ENCODE results near the gene PPP1R17. TPM values are rescaled to one million over a fixed set of nuclear protein-coding genes. Genes with fewer than 3 reads are reported as not detected.

Gene PPP1R17
- total RNA-seq, 1 experiment from 2014 or later: not detected

GRCh38 chr7:31699050-31699449 lies 12.0 kb downstream of the PPP1R17 start:
- H3K79me2 ChIP-seq (ENCODE audit: insufficient read depth, low read length): no peaks in the 10 kb centered on the region
- H2AFZ ChIP-seq (ENCODE audit: low read depth, low read length, poor library complexity, severe bottlenecking): no peak overlapping the region
- no peaks in the 10 kb centered on the region for H3K36me3 ChIP-seq (ENCODE audit: control insufficient read depth in 1 of 2, insufficient read depth in 2 of 2, low read length in 2 of 2)
- H3K4me3 ChIP-seq (replicated peaks in 1 of 2; ENCODE audit: low read depth in 1 of 2, low read length in 2 of 2): no peak overlapping the region
- H3K9me2 ChIP-seq (ENCODE audit: insufficient read depth): no peaks in the 10 kb centered on the region
- ChIA-PET CTCF (no interaction called here), RAD21 (ENCODE audit: low non-redundant PET in 1 of 2, low total read pairs in 2 of 2, uncharacterized antibody in 2 of 2, unreplicated experiment in 2 of 2) (no interaction called here), POLR2A (no interaction called here)
- H3K27me3 ChIP-seq (ENCODE audit: insufficient read depth, low read length): peaks cover 37% of the 10 kb centered on the region; the same call in 1 of the 2 replicates
- no peak overlapping the region for H3K27ac ChIP-seq (ENCODE audit: low read depth, low read length)
- BruUV-seq (replicated peaks): no TSS peak
- no peaks in the 10 kb centered on the region for H3K4me1 ChIP-seq (ENCODE audit: control insufficient read depth in 1 of 2, insufficient read depth in 2 of 2, low read length in 2 of 2)
- H3K9ac ChIP-seq (ENCODE audit: low read length): no peak overlapping the region
- DNase-seq (ENCODE audit: low read depth, low spot score) (no peak), ATAC-seq (no peak)
- H4K20me1 ChIP-seq (ENCODE audit: insufficient read depth): no peaks in the 10 kb centered on the region
- intact Hi-C loops (cut with micrococcal nuclease): no loop called here
- TF ChIP-seq REST (IDR thresholded peaks at IDR 0.05; ENCODE audit: low read depth): no peak
- TF ChIP-seq CTCF (IDR thresholded peaks at IDR 0.05 in 2 of 3, conservative IDR thresholded peaks at IDR 0.05 in 1 of 3; ENCODE audit: borderline replicate concordance in 1 of 3, insufficient read depth in 1 of 3, low read depth in 2 of 3, low read length in 2 of 3): no peak
- no peak for TF ChIP-seq POLR2AphosphoS5 (IDR thresholded peaks at IDR 0.05; ENCODE audit: low read depth, low read length)
- TF ChIP-seq ATF3 (IDR thresholded peaks at IDR 0.05): no peak
- no peak for TF ChIP-seq CEBPB (IDR thresholded peaks at IDR 0.05; ENCODE audit: low read depth)
- no peak for TF ChIP-seq POLR2A (IDR thresholded peaks at IDR 0.05; ENCODE audit: borderline replicate concordance, extremely low read depth, insufficient read depth, insufficient read length)
- TF ChIP-seq SP1 (IDR thresholded peaks at IDR 0.05; ENCODE audit: low read depth): no peak
- TF ChIP-seq ELF1 (IDR thresholded peaks at IDR 0.05; ENCODE audit: borderline replicate concordance, low read depth): no peak
- no peak for TF ChIP-seq EGR1 (IDR thresholded peaks at IDR 0.05; ENCODE audit: low read depth)
- TF ChIP-seq TCF7L2 (IDR thresholded peaks at IDR 0.05; ENCODE audit: borderline replicate concordance, extremely low read depth, insufficient read depth, insufficient read length): no peak
- TF ChIP-seq FOSL1 (IDR thresholded peaks at IDR 0.05; ENCODE audit: low read depth): no peak
- no peak for TF ChIP-seq EZH2phosphoT487 (IDR thresholded peaks at IDR 0.05; ENCODE audit: borderline replicate concordance)
- no peak for TF ChIP-seq SRF (IDR thresholded peaks at IDR 0.05; ENCODE audit: low read depth)
- no peak for TF ChIP-seq CBX3 (IDR thresholded peaks at IDR 0.05; ENCODE audit: low read depth)
- TF ChIP-seq RAD21 (IDR thresholded peaks at IDR 0.05; ENCODE audit: low read depth): no peak
- TF ChIP-seq ZNF274 (IDR thresholded peaks at IDR 0.05; ENCODE audit: low read depth, low read length): no peak
- TF ChIP-seq SIN3A (IDR thresholded peaks at IDR 0.05; ENCODE audit: low read depth): no peak
- TF ChIP-seq JUND (IDR thresholded peaks at IDR 0.05): no peak
- no peak for TF ChIP-seq ZBTB33 (IDR thresholded peaks at IDR 0.05; ENCODE audit: extremely low read depth, insufficient replicate concordance, low read length)
- H3K9me3 ChIP-seq (ENCODE audit: control insufficient read depth in 1 of 2, insufficient read depth in 1 of 2, low read depth in 1 of 2, low read length in 2 of 2): no peaks in the 10 kb centered on the region
- no peak overlapping the region for H3K4me2 ChIP-seq (ENCODE audit: low read length)

Data from HCT116 (cell line).